Heart right ventricle (tissue), 16 donors: Measurements from ENCODE around the gene NKX6-1. TPM values are rescaled to one million over a fixed set of nuclear protein-coding genes. Genes with fewer than 3 reads are reported as not detected.

Source experiments
- ATAC-seq, 8 donors: fragments of 200-7000 bp; cut with Tn5 transposase; one replicate each; pipeline ENCODE4 v1.9.1; 2020; ENCODE audit warnings: mild to moderate bottlenecking in 8 of 8, moderate library complexity in 8 of 8, moderate number of reproducible peaks in 1 of 8
- DNase-seq, 2 donors: peaks; one replicate each; pipeline ENCODE4 v3.0.0-alpha.2; 2020
- H3K27ac ChIP-seq, 10 donors: fragments of 200-600 bp; sonication (generic) in 2 of 10; one replicate each; pipeline versions ENCODE4 v1.5.0 to v1.8.0; 2020 to 2022; ENCODE audit warnings: mild to moderate bottlenecking in 3 of 10
- H3K27me3 ChIP-seq, 7 donors: fragments of 200-600 bp; one replicate each; pipeline ENCODE4 v1.8.0; 2021 to 2022; ENCODE audit warnings: mild to moderate bottlenecking in 2 of 7
- H3K36me3 ChIP-seq, 9 donors: fragments of 200-600 bp; sonication (generic) in 1 of 9; one replicate each; pipeline versions ENCODE4 v1.5.0 to v1.8.0; 2020 to 2022; ENCODE audit warnings: mild to moderate bottlenecking in 2 of 9
- H3K4me1 ChIP-seq, 9 donors: fragments of 200-600 bp; sonication (generic) in 1 of 9; one replicate each; pipeline versions ENCODE4 v1.5.0 to v1.8.0; 2020 to 2022; ENCODE audit warnings: mild to moderate bottlenecking in 4 of 9
- H3K4me3 ChIP-seq, 10 donors: fragments of 200-600 bp; sonication (generic) in 2 of 10; one replicate each; pipeline versions ENCODE4 v1.5.0 to v1.8.0; 2020 to 2022; ENCODE audit warnings: mild to moderate bottlenecking in 7 of 10, moderate library complexity in 2 of 10
- H3K9me3 ChIP-seq, 11 donors: fragments of 200-600 bp in 10 of 11; sonication (generic) in 2 of 11; one replicate each; pipeline versions ENCODE4 v1.5.0 to v1.8.0; 2013 to 2022; ENCODE audit warnings: mild to moderate bottlenecking in 2 of 11, control low read depth in 1 of 11, moderate library complexity in 1 of 11
- WGBS, 2 donors: extraction: QIAGEN DNeasy Blood & Tissue Kit; methylation state at CpG; one replicate each; pipeline ENCODE4 v1.1.7; 2013; ENCODE audit warnings: inconsistent platforms in 1 of 2; 5-methylcytosine and 5-hydroxymethylcytosine counted together
- intact Hi-C, 10 donors: fragments of 100-400 bp; cut with DNase I; formaldehyde crosslinking; loops; one replicate each; pipeline versions ENCODE4 v1.11.1 to v1.14.2; 2022
- polyA plus RNA-seq, 2 donors: library from polyadenylated mRNA; stranded (reverse); fragments of 200-250 nt; gene quantifications; one replicate each; pipeline ENCODE4 v1.2.3, GENCODE V29; 2013
- total RNA-seq, 10 donors: library from RNA; stranded (reverse); fragmentation: NEBNext Ultra II Directional in 3 of 10; extraction: Animal tissue kit (Norgen Biotek cat#: 25700) in 3 of 10; gene quantifications; one replicate each; pipeline versions ENCODE4 v1.2.1 to v1.2.4, GENCODE V29; 2021 to 2023
- TF ChIP-seq, protein P1 (sequence below), 9 donors: fragments of 200-600 bp; sonication (generic) in 2 of 9; IDR thresholded peaks; one replicate each; pipeline versions ENCODE4 v1.5.0 to v1.8.0; 2021 to 2022; ENCODE audit warnings: antibody characterized with exemption in 9 of 9, mild to moderate bottlenecking in 5 of 9, moderate library complexity in 1 of 9
- donor health status: Arrhythmogenic right ventricular cardiomyopathy.
- donor health status: ischemic (EF 13 %, LVEDD 7.1; RV severe dilation, severe dysfunction).
- donor health status: healthy with polysubstance abuse.
- donor health status: DM: no; HTN: yes; CAD: no.
- donor health status: DM: no; HTN: no; CAD: no.
- donor health status: ischemic (EF 25% LVEDD 6.9; RV normal size, moderate dysfunction).
- donor health status: ischemic (EF 25% LVEDD 5.7; RV mildly dilated, moderate dysfunction).
- donor health status: healthy.
- donor health status: DM: yes; HTN: yes; CAD: no.
- donor health status: Ischemic cardiomyopathy.
- donor health status: ischemic (EF 35%, LVEDD 5.7; RV mildly dilated, moderate dysfunction).
- donor health status: nonischemic (EF 11% LVEDD 7.7; RV severe dilation, severe dysfunction).
- donor health status: DM: yes; HTN: yes; CAD: no.
- donor health status: PGD.
- donor health status: ischemic (EF 29% LVEDD 5.4; RV normal size, mild dysfunction).
- donor health status: nonischemic (EF 23%, LVEDD 6.1; RV moderate dilation, normal function).

The NKX6-1 gene
- total and polyA plus RNA-seq, 12 donors, result not detected

DNA sequence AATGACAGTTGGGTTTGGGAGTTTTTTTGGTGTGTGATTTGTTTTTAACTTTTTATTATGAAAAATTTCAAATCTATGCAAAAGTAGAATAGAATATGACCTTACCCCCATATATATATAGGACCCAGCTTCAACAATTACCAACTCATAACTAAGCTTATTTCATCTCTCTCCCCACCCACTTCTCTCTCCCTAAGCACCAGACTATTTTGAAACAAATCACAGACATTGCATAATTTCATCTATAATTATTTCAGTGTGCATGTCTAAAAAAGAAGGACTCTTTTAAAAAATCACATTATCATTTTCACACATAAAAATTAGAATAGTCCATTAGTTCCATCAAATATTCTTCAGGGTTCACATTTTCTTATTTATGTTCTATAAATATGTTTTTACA is 28.3 kb upstream of the NKX6-1 start:
- DNase-seq (no peak), ATAC-seq (no peak)
- Histone ChIP-seq H3K27me3 (peaks cover 0 to 16% (median 4%) of the 10 kb centered on the region in 7 donors), H3K4me1 (no peaks in the 10 kb centered on the region), H3K9me3 (peaks cover 0 to 3% (median 0%) of the 10 kb centered on the region in 11 donors), H3K27ac (no peak overlapping the region), H3K36me3 (no peaks in the 10 kb centered on the region), H3K4me3 (no peak overlapping the region)
- TF ChIP-seq, protein P1, sequence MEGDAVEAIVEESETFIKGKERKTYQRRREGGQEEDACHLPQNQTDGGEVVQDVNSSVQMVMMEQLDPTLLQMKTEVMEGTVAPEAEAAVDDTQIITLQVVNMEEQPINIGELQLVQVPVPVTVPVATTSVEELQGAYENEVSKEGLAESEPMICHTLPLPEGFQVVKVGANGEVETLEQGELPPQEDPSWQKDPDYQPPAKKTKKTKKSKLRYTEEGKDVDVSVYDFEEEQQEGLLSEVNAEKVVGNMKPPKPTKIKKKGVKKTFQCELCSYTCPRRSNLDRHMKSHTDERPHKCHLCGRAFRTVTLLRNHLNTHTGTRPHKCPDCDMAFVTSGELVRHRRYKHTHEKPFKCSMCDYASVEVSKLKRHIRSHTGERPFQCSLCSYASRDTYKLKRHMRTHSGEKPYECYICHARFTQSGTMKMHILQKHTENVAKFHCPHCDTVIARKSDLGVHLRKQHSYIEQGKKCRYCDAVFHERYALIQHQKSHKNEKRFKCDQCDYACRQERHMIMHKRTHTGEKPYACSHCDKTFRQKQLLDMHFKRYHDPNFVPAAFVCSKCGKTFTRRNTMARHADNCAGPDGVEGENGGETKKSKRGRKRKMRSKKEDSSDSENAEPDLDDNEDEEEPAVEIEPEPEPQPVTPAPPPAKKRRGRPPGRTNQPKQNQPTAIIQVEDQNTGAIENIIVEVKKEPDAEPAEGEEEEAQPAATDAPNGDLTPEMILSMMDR (IDR thresholded peaks at IDR 0.05), result no peak
- intact Hi-C loops, result loop anchor here in 1 of 10 donors (10.0 kb wide), 1 partner anchor 873 kb away; no protein-coding TSS in a partner anchor

DNA sequence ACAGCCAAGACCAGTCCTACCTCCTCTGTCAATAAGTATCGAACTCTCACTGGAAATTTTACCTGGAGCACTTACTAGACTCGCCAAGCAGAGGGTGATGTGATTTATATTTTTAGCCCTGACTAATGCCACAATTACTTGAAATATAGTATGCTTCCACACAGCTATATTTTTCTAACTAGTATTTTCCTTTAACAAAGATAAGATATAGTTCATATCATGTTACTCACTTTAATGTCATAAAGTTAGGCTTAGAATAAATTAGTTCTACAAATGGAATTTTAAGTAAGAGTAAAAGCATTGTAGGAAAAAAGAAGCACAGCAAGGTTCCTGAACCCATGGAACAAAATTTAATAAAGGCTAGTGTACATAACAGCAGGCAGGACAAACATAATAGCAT is 16.0 kb upstream of the NKX6-1 start:
- no peak overlapping the region for H3K27ac ChIP-seq
- no peak overlapping the region for H3K4me3 ChIP-seq
- H3K4me1 ChIP-seq, result no peaks in the 10 kb centered on the region
- ATAC-seq, result no peak
- H3K27me3 ChIP-seq, result peaks cover 0 to 79% (median 50%) of the 10 kb centered on the region in 7 donors
- TF ChIP-seq, protein P1 (IDR thresholded peaks at IDR 0.05), result no peak
- H3K9me3 ChIP-seq, result no peaks in the 10 kb centered on the region
- no peak for DNase-seq
- intact Hi-C loops, result loop anchor here in 2 of 10 donors (1.0 to 10.0 kb wide), 2 partner anchors 13 to 740 kb away; no protein-coding TSS in a partner anchor
- 55 to 56% methylated on average over 2 of the region's 2 CpGs for WGBS, 2 donors
- no peaks in the 10 kb centered on the region for H3K36me3 ChIP-seq

DNA sequence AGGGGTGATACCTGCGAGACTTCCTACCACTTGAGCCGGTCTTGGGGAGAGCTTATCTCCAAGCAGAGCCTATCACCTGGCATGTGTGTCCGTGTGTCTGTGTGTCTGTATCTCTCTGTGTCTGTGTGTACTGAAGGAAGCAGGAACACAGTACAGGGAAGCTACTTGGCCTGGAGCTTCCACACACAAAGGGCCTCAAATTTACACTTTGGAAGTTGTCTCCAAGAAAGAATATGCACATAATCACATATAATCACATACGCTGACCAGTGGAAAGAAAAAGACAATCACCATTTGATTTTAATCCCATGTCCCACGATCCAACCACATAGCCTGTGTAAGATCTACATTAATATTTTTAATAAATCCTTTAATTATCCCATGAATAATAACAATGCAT is 13.2 kb upstream of the NKX6-1 start:
- 73% methylated on average over 5 of the region's 5 CpGs for WGBS, 2 donors
- no peak for DNase-seq
- peaks cover 0 to 86% (median 58%) of the 10 kb centered on the region in 7 donors for H3K27me3 ChIP-seq
- ATAC-seq, result no peak
- H3K9me3 ChIP-seq, result no peaks in the 10 kb centered on the region
- H3K27ac ChIP-seq, result no peak overlapping the region
- no peaks in the 10 kb centered on the region for H3K4me1 ChIP-seq
- no peak overlapping the region for H3K4me3 ChIP-seq
- intact Hi-C loops, result loop anchor here in 1 of 10 donors (10.0 kb wide), 1 partner anchor 737 kb away; no protein-coding TSS in a partner anchor
- TF ChIP-seq, protein P1 (IDR thresholded peaks at IDR 0.05), result no peak
- H3K36me3 ChIP-seq, result no peaks in the 10 kb centered on the region

DNA sequence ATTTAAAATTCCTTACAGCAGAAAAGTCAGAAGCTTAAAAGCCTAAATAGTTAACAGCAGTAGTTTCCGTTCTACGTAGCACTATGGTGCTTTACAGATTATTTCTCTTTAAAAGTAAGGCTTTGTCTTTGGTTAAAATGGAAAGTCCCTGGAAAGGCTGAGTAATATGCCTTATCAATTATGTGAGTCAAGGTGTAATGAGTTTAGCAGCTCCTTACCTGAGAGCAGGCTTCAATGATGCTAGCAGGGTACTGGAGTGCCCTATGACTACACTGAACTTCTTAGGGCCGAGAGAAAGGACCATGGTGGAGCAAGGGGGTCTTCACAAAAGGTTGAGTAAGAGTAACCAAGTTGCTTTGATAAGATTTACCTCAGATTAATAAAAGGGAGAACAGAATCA is 12.6 kb upstream of the NKX6-1 start:
- TF ChIP-seq, protein P1 (IDR thresholded peaks at IDR 0.05), result no peak
- WGBS, 2 donors, result 78 to 79% methylated on average over 3 of the region's 3 CpGs
- no peaks in the 10 kb centered on the region for H3K36me3 ChIP-seq
- no peak overlapping the region for H3K27ac ChIP-seq
- no peaks in the 10 kb centered on the region for H3K9me3 ChIP-seq
- no peaks in the 10 kb centered on the region for H3K4me1 ChIP-seq
- H3K27me3 ChIP-seq, result peaks cover 0 to 86% (median 59%) of the 10 kb centered on the region in 7 donors
- DNase-seq (no peak), ATAC-seq (no peak)
- intact Hi-C loops, result loop anchor here in 1 of 10 donors (10.0 kb wide), 1 partner anchor 737 kb away; no protein-coding TSS in a partner anchor
- no peak overlapping the region for H3K4me3 ChIP-seq
